Vagina (tissue), 2 donors: ENCODE measurements around the gene CFAP99. TPM values are rescaled to one million over a fixed set of nuclear protein-coding genes. Genes with fewer than 3 reads are reported as not detected.

Experiments used
- DNase-seq, 2 donors: peaks; one replicate each; pipeline ENCODE4 v3.0.0-alpha.2; 2017; ENCODE audit errors: extremely low spot score in 2 of 2
- H3K27ac ChIP-seq: fragments of 200-600 bp; sonication (generic); one replicate; pipeline ENCODE4 v1.5.1; 2019
- H3K27me3 ChIP-seq: fragments of 200-600 bp; sonication (generic); one replicate; pipeline ENCODE4 v1.5.1; 2019
- H3K36me3 ChIP-seq, 2 donors: fragments of 200-600 bp; sonication (generic); one replicate each; pipeline ENCODE4 v1.5.1; 2017 to 2019
- H3K4me1 ChIP-seq: fragments of 200-600 bp; sonication (generic); one replicate; pipeline ENCODE4 v1.5.1; 2019
- H3K4me3 ChIP-seq, 2 donors: fragments of 200-600 bp; sonication (generic); 1 replicate in 1 of 2; 2 replicates in 1 of 2; pipeline ENCODE4 v1.5.1; 2016 to 2019
- H3K9me3 ChIP-seq: fragments of 200-600 bp; sonication (generic); one replicate; pipeline ENCODE4 v1.5.1; 2019
- CTCF ChIP-seq, 3 experiments: fragments of 450-650 bp in 2 of 3; fragments of 200-600 bp in 1 of 3; sonication (generic) in 1 of 3; IDR thresholded peaks; one replicate each; pipeline ENCODE4 v1.5.1; 2017 to 2019; ENCODE audit warnings: antibody characterized with exemption in 3 of 3, mild to moderate bottlenecking in 2 of 3, moderate library complexity in 2 of 3
- POLR2A ChIP-seq, 2 donors: fragments of 450-650 bp; IDR thresholded peaks; one replicate each; pipeline ENCODE4 v1.6.1; 2017; ENCODE audit warnings: antibody characterized with exemption in 2 of 2, mild to moderate bottlenecking in 2 of 2, moderate library complexity in 2 of 2
- POLR2AphosphoS5 ChIP-seq, 2 donors: sonication (generic); formaldehyde crosslinking; IDR thresholded peaks; one replicate each; pipeline ENCODE4 v1.9.0; 2017; ENCODE audit warnings: antibody characterized with exemption in 2 of 2, mild to moderate bottlenecking in 2 of 2, low read depth in 1 of 2; ENCODE audit not compliant: insufficient read depth in 1 of 2
- intact Hi-C: fragments of 100-400 bp; cut with DNase I; formaldehyde crosslinking; loops from one replicate; pipeline ENCODE4 v1.15.1; 2023
- total RNA-seq: library from RNA; depleted of rRNA; stranded (reverse); fragments of >200 nt; gene quantifications from one replicate; pipeline ENCODE4 v1.2.3, GENCODE V29; 2016

Gene CFAP99
- total RNA-seq, 1 donor from 2014 or later, result not detected

GRCh38 chr4:2449511-2450392 lies 31.0 kb downstream of the CFAP99 start:
- intact Hi-C loops, result no loop called here
- Histone ChIP-seq H3K4me3 (no peak overlapping the region), H3K9me3 (no peaks in the 10 kb centered on the region), H3K4me1 (no peaks in the 10 kb centered on the region), H3K36me3 (no peaks in the 10 kb centered on the region), H3K27me3 (no peaks in the 10 kb centered on the region), H3K27ac (no peak overlapping the region)
- no peak for DNase-seq
- TF ChIP-seq CTCF (IDR thresholded peaks at IDR 0.05) (no peak), POLR2AphosphoS5 (IDR thresholded peaks at IDR 0.05; ENCODE audit: insufficient read depth in 1 of 2, low read depth in 1 of 2) (no peak), POLR2A (IDR thresholded peaks at IDR 0.05) (no peak)

- no peaks in the 10 kb centered on the region for H3K4me1 ChIP-seq
- TF ChIP-seq POLR2AphosphoS5 (IDR thresholded peaks at IDR 0.05; ENCODE audit: insufficient read depth in 1 of 2, low read depth in 1 of 2) (no peak), CTCF (IDR thresholded peaks at IDR 0.05) (no peak), POLR2A (IDR thresholded peaks at IDR 0.05) (no peak)
- no peaks in the 10 kb centered on the region for H3K27me3 ChIP-seq
- H3K9me3 ChIP-seq, result no peaks in the 10 kb centered on the region
- intact Hi-C loops, result no loop called here
- no peak overlapping the region for H3K4me3 ChIP-seq
- H3K36me3 ChIP-seq, result no peaks in the 10 kb centered on the region
- no peak overlapping the region for H3K27ac ChIP-seq
- no peak for DNase-seq
Observed at GRCh38 chr4:2450394-2451035, 31.8 kb downstream of the CFAP99 start.

- no peak for TF ChIP-seq CTCF (IDR thresholded peaks at IDR 0.05)
- no peak for TF ChIP-seq POLR2A (IDR thresholded peaks at IDR 0.05)
- TF ChIP-seq POLR2AphosphoS5 (IDR thresholded peaks at IDR 0.05; ENCODE audit: insufficient read depth in 1 of 2, low read depth in 1 of 2), result no peak
- DNase-seq, result no peak
- no peaks in the 10 kb centered on the region for H3K4me1 ChIP-seq
- intact Hi-C loops, result no loop called here
- no peaks in the 10 kb centered on the region for H3K27me3 ChIP-seq
- H3K36me3 ChIP-seq, result no peaks in the 10 kb centered on the region
- H3K9me3 ChIP-seq, result no peaks in the 10 kb centered on the region
- no peak overlapping the region for H3K4me3 ChIP-seq
- no peak overlapping the region for H3K27ac ChIP-seq
Observed at GRCh38 chr4:2451036-2451520, 32.3 kb downstream of the CFAP99 start.

GRCh38 chr4:2451821-2452785 lies 33.3 kb downstream of the CFAP99 start:
- H3K27ac ChIP-seq, result no peak overlapping the region
- no peak overlapping the region for H3K4me3 ChIP-seq
- intact Hi-C loops, result no loop called here
- no peaks in the 10 kb centered on the region for H3K9me3 ChIP-seq
- no peaks in the 10 kb centered on the region for H3K4me1 ChIP-seq
- no peak for DNase-seq
- no peaks in the 10 kb centered on the region for H3K36me3 ChIP-seq
- TF ChIP-seq CTCF (IDR thresholded peaks at IDR 0.05) (no peak), POLR2AphosphoS5 (IDR thresholded peaks at IDR 0.05; ENCODE audit: insufficient read depth in 1 of 2, low read depth in 1 of 2) (no peak), POLR2A (IDR thresholded peaks at IDR 0.05) (no peak)
- H3K27me3 ChIP-seq, result no peaks in the 10 kb centered on the region
